ENCODE results near the gene MED12L. TPM values are rescaled to one million over a fixed set of nuclear protein-coding genes. Genes with fewer than 3 reads are reported as not detected.

MED12L gene
- total and polyA plus RNA-seq, 9 donors: 0.15 to 2.4 (median 0.75) TPM

- TF ChIP-seq, protein P1, sequence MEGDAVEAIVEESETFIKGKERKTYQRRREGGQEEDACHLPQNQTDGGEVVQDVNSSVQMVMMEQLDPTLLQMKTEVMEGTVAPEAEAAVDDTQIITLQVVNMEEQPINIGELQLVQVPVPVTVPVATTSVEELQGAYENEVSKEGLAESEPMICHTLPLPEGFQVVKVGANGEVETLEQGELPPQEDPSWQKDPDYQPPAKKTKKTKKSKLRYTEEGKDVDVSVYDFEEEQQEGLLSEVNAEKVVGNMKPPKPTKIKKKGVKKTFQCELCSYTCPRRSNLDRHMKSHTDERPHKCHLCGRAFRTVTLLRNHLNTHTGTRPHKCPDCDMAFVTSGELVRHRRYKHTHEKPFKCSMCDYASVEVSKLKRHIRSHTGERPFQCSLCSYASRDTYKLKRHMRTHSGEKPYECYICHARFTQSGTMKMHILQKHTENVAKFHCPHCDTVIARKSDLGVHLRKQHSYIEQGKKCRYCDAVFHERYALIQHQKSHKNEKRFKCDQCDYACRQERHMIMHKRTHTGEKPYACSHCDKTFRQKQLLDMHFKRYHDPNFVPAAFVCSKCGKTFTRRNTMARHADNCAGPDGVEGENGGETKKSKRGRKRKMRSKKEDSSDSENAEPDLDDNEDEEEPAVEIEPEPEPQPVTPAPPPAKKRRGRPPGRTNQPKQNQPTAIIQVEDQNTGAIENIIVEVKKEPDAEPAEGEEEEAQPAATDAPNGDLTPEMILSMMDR (IDR thresholded peaks at IDR 0.05): peak in 1 of 3 donors; percentile 49
- TF ChIP-seq POLR2A (IDR thresholded peaks at IDR 0.05) (no peak), EP300 (IDR thresholded peaks at IDR 0.05) (no peak)
- H3K36me3 ChIP-seq: no peaks in the 10 kb centered on the region
- no peaks in the 10 kb centered on the region for H3K9me3 ChIP-seq
- WGBS, 3 donors: 73 to 77% (median 75%) methylated on average over 4 of the region's 4 CpGs
- H3K27ac ChIP-seq: no peak overlapping the region
- DNase-seq: peak; percentile 25 to 64 (median 49)
- intact Hi-C loops (cut with DNase I): no loop called here
- no peak overlapping the region for H3K4me3 ChIP-seq
- H3K27me3 ChIP-seq: no peaks in the 10 kb centered on the region
- no peaks in the 10 kb centered on the region for H3K4me1 ChIP-seq (ENCODE audit: insufficient read depth)
These were observed 293.7 kb downstream of the MED12L start for GRCh38 chr3:151379083-151379734.

DNA sequence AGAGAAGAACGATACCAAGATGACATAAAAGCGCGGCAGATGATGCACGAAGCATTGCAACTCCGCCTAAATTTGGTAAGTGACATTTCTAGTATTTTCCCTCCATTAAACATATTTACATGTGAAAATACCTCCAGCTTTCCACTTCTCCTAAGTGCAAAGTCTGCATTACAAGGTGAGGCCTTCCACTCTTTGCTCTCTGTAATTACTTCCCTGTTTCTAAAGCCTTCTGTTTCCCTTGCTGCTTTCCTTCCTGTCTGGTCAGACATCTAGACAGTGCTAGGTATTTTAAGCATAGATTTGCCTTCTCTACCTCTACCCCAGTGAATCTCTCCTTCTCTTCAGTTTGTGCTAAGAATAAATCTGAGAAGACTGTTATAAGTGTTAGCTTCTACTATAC, 297.2 kb downstream of the MED12L start:
- intact Hi-C loops (cut with DNase I): no loop called here
- WGBS, 3 donors: 94 to 98% (median 96%) methylated on average over 5 of the region's 5 CpGs
- TF ChIP-seq, protein P1 (IDR thresholded peaks at IDR 0.05): no peak
- TF ChIP-seq EP300 (IDR thresholded peaks at IDR 0.05) (no peak), POLR2A (IDR thresholded peaks at IDR 0.05) (no peak)

DNA sequence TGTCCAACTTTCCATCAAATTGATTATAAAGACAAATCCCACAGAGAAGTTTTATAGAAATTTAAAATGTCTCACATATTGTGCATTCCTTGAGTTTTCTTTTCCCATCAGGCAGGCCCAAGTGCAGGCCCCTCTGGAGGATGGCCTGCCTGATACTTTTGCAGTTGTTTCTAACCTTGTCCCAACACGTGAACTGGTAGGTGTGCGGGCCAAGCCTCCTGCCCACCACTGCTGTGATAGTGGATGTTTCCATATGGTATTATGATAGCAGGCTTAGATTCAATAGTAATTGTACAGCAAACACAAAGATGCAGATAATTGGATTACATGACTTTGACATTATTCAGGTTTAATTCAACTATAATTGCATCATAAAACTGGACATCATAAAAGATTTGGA, 297.6 kb downstream of the MED12L start:
- Histone ChIP-seq H3K9me3 (no peaks in the 10 kb centered on the region), H3K4me1 (ENCODE audit: insufficient read depth) (no peaks in the 10 kb centered on the region), H3K27ac (no peak overlapping the region), H3K4me3 (no peak overlapping the region), H3K27me3 (no peaks in the 10 kb centered on the region), H3K36me3 (no peaks in the 10 kb centered on the region)
- TF ChIP-seq, protein P1 (IDR thresholded peaks at IDR 0.05): no peak
- no peak for TF ChIP-seq EP300 (IDR thresholded peaks at IDR 0.05)
- no peak for TF ChIP-seq POLR2A (IDR thresholded peaks at IDR 0.05)
- 81 to 88% (median 84%) methylated on average over 2 of the region's 2 CpGs for WGBS, 3 donors
- no peak for DNase-seq
- intact Hi-C loops (cut with DNase I): no loop called here

More for the DNA sequence above, 297.2 kb downstream of the MED12L start:
- no peak overlapping the region for H3K27ac ChIP-seq
- DNase-seq: no peak
- H3K4me1 ChIP-seq (ENCODE audit: insufficient read depth): no peaks in the 10 kb centered on the region
- H3K36me3 ChIP-seq: no peaks in the 10 kb centered on the region
- no peak overlapping the region for H3K4me3 ChIP-seq
- no peaks in the 10 kb centered on the region for H3K27me3 ChIP-seq
- H3K9me3 ChIP-seq: no peaks in the 10 kb centered on the region

GRCh38 chr3:151383956-151384355, 298.5 kb downstream of the MED12L start:
- Histone ChIP-seq H3K36me3 (no peaks in the 10 kb centered on the region), H3K27me3 (no peaks in the 10 kb centered on the region), H3K27ac (no peak overlapping the region), H3K4me3 (peak overlapping the region; percentile 25), H3K4me1 (ENCODE audit: insufficient read depth) (no peaks in the 10 kb centered on the region), H3K9me3 (no peaks in the 10 kb centered on the region)
- WGBS, 3 donors: 12 to 33% (median 20%) methylated on average over 3 of the region's 3 CpGs
- intact Hi-C loops (cut with DNase I): no loop called here
- no peak for DNase-seq
- TF ChIP-seq POLR2A (IDR thresholded peaks at IDR 0.05) (no peak), EP300 (IDR thresholded peaks at IDR 0.05) (no peak)
- TF ChIP-seq, protein P1 (IDR thresholded peaks at IDR 0.05): no peak

Measured in ovary (tissue), 9 donors.